K562 (cell line): ENCODE data around the gene PGPEP1. TPM values are rescaled to one million over a fixed set of nuclear protein-coding genes. Genes with fewer than 3 reads are reported as not detected.

ENCODE experiments used
- ADNP ChIP-seq: fragments of 200-800 bp; sonication (Bioruptor generic); IDR thresholded peaks from 2 replicates; pipeline ENCODE4 v1.6.1; 2016; ENCODE audit warnings: missing genetic modification characterization, missing compliant biosample characterization
- BCOR ChIP-seq: fragments of 450-650 bp; IDR thresholded peaks from 2 replicates; pipeline ENCODE4 v1.6.1; 2016
- CXXC5 ChIP-seq: fragments of 250-450 bp; sonication (Bioruptor Pico); IDR thresholded peaks from 2 replicates; pipeline ENCODE4 v1.8.0; 2022; ENCODE audit warnings: inconsistent platforms, mild to moderate bottlenecking, moderate library complexity
- DDX20 ChIP-seq: fragments of 450-650 bp; IDR thresholded peaks from 2 replicates; pipeline ENCODE4 v1.6.1; 2016; ENCODE audit warnings: missing genetic modification characterization, low read depth, mild to moderate bottlenecking, missing compliant biosample characterization, moderate library complexity
- E4F1 ChIP-seq: fragments of 250-450 bp; sonication (Bioruptor Pico); IDR thresholded peaks from 2 replicates; pipeline ENCODE4 v1.5.0; 2021; ENCODE audit warnings: mild to moderate bottlenecking, borderline replicate concordance
- ERF ChIP-seq: fragments of 450-650 bp; formaldehyde crosslinking; IDR thresholded peaks from 2 replicates; pipeline ENCODE4 v1.4.0; 2020; ENCODE audit warnings: mild to moderate bottlenecking, mixed read lengths
- KAT2B ChIP-seq: IDR thresholded peaks from one replicate; pipeline ENCODE4 v1.6.1; 2012; ENCODE audit warnings: low read depth, mild to moderate bottlenecking, control low read depth, inconsistent platforms, low read length, moderate library complexity
- MBD2 ChIP-seq: sonication (generic); IDR thresholded peaks from 2 replicates; pipeline ENCODE4 v1.6.1; 2016; ENCODE audit warnings: low read depth, borderline replicate concordance
- PCBP1 ChIP-seq: fragments of 200-400 bp; formaldehyde crosslinking; IDR thresholded peaks from 2 replicates; pipeline ENCODE4 v1.6.1; 2018; ENCODE audit warnings: mild to moderate bottlenecking, low read depth, low read length; ENCODE audit not compliant: poor library complexity, severe bottlenecking
- PHB ChIP-seq: fragments of 250-450 bp; sonication (Bioruptor Pico); IDR thresholded peaks from 2 replicates; pipeline ENCODE4 v1.5.0; 2021
- RFX1 ChIP-seq: fragments of 450-650 bp; IDR thresholded peaks from 2 replicates; pipeline ENCODE4 v1.6.1; 2016; ENCODE audit warnings: mild to moderate bottlenecking, moderate library complexity
- SUPT5H ChIP-seq: fragments of 450-650 bp; IDR thresholded peaks from 2 replicates; pipeline ENCODE4 v1.6.1; 2016
- ZFP36 ChIP-seq: fragments of 150-350 bp; IDR thresholded peaks from 2 replicates; pipeline ENCODE4 v1.6.1; 2018; ENCODE audit warnings: low read length, low read depth; ENCODE audit not compliant: partially characterized antibody
- ZNF75A ChIP-seq: fragments of 450-650 bp; formaldehyde crosslinking; IDR thresholded peaks from 2 replicates; pipeline ENCODE4 v1.4.0; 2020; ENCODE audit warnings: mild to moderate bottlenecking
- polyA plus RNA-seq, 8 experiments: library from polyadenylated mRNA; depleted of rRNA in 4 of 8; stranded (reverse) in 5 of 8; unstranded in 3 of 8; fragments of >200 nt; fragmentation: Nextera tagmentation in 2 of 8; fragmentation: Illumina TruSeq in 1 of 8; extraction: Ambion mirVana in 2 of 8; extraction: Trizol in 1 of 8; gene quantifications; 2 replicates each; pipeline versions ENCODE4 v1.2.1 to v1.2.3, GENCODE V29; 2011 to 2014; ENCODE audit warnings: inconsistent platforms in 1 of 8, missing spikeins in 1 of 8
- total RNA-seq, 7 experiments: library from RNA; depleted of rRNA in 6 of 7; stranded (reverse); fragments of >200 nt in 6 of 7; fragmentation: Illumina TruSeq in 2 of 7; extraction: Trizol in 2 of 7; gene quantifications; 2 replicates each; pipeline versions ENCODE4 v1.2.1 to v1.2.3, GENCODE V29; 2011 to 2021; ENCODE audit warnings: low replicate concordance in 1 of 7
- TF ChIP-seq, protein P1 (sequence below): sonication (generic); formaldehyde crosslinking; IDR thresholded peaks from 2 replicates; pipeline ENCODE4 v1.8.0; 2023; ENCODE audit warnings: mild to moderate bottlenecking, missing genetic modification reagents
- TF ChIP-seq, protein P2 (sequence below), 3 experiments: fragments of 200-800 bp in 1 of 3; sonication (Bioruptor generic) in 1 of 3; sonication (generic) in 1 of 3; formaldehyde crosslinking in 1 of 3; IDR thresholded peaks; 2 replicates each; pipeline versions ENCODE4 v1.6.1 to v1.8.0; 2016 to 2022; ENCODE audit warnings: mild to moderate bottlenecking in 2 of 3, missing compliant biosample characterization in 2 of 3, missing genetic modification characterization in 2 of 3, missing genetic modification reagents in 1 of 3
- TF ChIP-seq, protein P3 (sequence below): sonication (generic); formaldehyde crosslinking; IDR thresholded peaks from 2 replicates; pipeline ENCODE4 v1.8.0; 2022; ENCODE audit warnings: mild to moderate bottlenecking, missing genetic modification reagents

Gene PGPEP1
- total and polyA plus RNA-seq, 9 of the 15 experiments (the other 6 are each of a cell fraction or from before 2014, with no cell fraction given): 10.0 to 69.6 (median 33.5) TPM

DNA sequence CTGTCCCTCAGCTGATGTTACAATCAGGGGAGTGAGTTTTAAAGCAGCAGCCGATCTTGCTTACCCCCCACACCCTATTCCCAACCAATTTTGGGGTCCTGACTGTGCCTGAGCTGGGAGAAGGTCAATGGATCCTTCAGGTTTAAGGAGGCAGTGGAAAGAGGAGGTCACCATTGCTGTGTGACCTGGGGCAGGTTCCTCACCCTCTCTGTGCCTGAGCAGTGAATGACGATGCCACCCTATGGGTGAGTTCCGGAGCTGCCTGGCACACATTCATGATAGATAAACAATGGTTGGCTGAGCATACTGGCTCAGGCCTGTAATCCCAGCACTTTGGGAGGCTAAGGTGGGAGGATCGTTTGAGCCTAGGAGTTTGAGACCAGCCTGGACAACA, 38.7 kb upstream of the PGPEP1 start (continued):
- TF ChIP-seq E4F1 (CRISPR knock-in tag) (no peak), MBD2 (no peak), ADNP (tag) (peak; percentile 88), ZNF75A (no peak), CXXC5 (CRISPR knock-in tag) (no peak), DDX20 (tag) (no peak), PCBP1 (no peak), RFX1 (no peak), ERF (no peak), PHB (CRISPR knock-in tag) (no peak), BCOR (peak; percentile 97), SUPT5H (no peak), ZFP36 (peak; percentile 89), KAT2B (no peak)
- TF ChIP-seq, protein P1, sequence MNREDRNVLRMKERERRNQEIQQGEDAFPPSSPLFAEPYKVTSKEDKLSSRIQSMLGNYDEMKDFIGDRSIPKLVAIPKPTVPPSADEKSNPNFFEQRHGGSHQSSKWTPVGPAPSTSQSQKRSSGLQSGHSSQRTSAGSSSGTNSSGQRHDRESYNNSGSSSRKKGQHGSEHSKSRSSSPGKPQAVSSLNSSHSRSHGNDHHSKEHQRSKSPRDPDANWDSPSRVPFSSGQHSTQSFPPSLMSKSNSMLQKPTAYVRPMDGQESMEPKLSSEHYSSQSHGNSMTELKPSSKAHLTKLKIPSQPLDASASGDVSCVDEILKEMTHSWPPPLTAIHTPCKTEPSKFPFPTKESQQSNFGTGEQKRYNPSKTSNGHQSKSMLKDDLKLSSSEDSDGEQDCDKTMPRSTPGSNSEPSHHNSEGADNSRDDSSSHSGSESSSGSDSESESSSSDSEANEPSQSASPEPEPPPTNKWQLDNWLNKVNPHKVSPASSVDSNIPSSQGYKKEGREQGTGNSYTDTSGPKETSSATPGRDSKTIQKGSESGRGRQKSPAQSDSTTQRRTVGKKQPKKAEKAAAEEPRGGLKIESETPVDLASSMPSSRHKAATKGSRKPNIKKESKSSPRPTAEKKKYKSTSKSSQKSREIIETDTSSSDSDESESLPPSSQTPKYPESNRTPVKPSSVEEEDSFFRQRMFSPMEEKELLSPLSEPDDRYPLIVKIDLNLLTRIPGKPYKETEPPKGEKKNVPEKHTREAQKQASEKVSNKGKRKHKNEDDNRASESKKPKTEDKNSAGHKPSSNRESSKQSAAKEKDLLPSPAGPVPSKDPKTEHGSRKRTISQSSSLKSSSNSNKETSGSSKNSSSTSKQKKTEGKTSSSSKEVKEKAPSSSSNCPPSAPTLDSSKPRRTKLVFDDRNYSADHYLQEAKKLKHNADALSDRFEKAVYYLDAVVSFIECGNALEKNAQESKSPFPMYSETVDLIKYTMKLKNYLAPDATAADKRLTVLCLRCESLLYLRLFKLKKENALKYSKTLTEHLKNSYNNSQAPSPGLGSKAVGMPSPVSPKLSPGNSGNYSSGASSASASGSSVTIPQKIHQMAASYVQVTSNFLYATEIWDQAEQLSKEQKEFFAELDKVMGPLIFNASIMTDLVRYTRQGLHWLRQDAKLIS (CRISPR knock-in tag): no peak
- TF ChIP-seq, protein P2, sequence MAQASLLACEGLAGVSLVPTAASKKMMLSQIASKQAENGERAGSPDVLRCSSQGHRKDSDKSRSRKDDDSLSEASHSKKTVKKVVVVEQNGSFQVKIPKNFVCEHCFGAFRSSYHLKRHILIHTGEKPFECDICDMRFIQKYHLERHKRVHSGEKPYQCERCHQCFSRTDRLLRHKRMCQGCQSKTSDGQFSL (CRISPR knock-in tag; IDR thresholded peaks at IDR 0.05): no peak
- TF ChIP-seq, protein P2 (tag; IDR thresholded peaks at IDR 0.05): no peak
- TF ChIP-seq, protein P3, sequence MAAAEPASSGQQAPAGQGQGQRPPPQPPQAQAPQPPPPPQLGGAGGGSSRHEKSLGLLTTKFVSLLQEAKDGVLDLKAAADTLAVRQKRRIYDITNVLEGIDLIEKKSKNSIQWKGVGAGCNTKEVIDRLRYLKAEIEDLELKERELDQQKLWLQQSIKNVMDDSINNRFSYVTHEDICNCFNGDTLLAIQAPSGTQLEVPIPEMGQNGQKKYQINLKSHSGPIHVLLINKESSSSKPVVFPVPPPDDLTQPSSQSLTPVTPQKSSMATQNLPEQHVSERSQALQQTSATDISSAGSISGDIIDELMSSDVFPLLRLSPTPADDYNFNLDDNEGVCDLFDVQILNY (CRISPR knock-in tag): no peak
